WERI-Rb-1 (cell line): ENCODE data around the gene TTC16.
A peak's percentile ranks its signal among the peaks of the same experiment; 100 is the strongest.
"Not testable (repeated sequence)": the region's sequence is repeated elsewhere in the genome, so short reads cannot be mapped to it uniquely, and the experiment has no call there.

Experiments used
- DNase-seq: peaks from one replicate; pipeline ENCODE4 v3.0.0-alpha.2; 2020
- H3K27ac ChIP-seq: fragments of 250-450 bp; sonication (Bioruptor Pico); 2 replicates; pipeline ENCODE4 v1.5.1; 2020; ENCODE audit warnings: mild to moderate bottlenecking, moderate library complexity
- H3K27me3 ChIP-seq: fragments of 250-450 bp; sonication (Bioruptor Pico); 2 replicates; pipeline ENCODE4 v1.5.1; 2021; ENCODE audit warnings: mild to moderate bottlenecking, low read depth, moderate library complexity; ENCODE audit not compliant: insufficient read depth, severe bottlenecking
- H3K36me3 ChIP-seq: fragments of 250-450 bp; sonication (Bioruptor Pico); 2 replicates; pipeline ENCODE4 v1.5.1; 2020; ENCODE audit warnings: mild to moderate bottlenecking, moderate library complexity
- H3K4me3 ChIP-seq: 2 replicates; pipeline ENCODE4 v1.5.1; 2011; ENCODE audit warnings: low read depth, mild to moderate bottlenecking, control low read depth, low read length
- H3K9me3 ChIP-seq: fragments of 250-450 bp; sonication (Bioruptor Pico); 2 replicates; pipeline ENCODE4 v1.5.1; 2021; ENCODE audit warnings: mild to moderate bottlenecking, moderate library complexity; ENCODE audit not compliant: severe bottlenecking
- CTCF ChIP-seq: IDR thresholded peaks from 2 replicates; pipeline ENCODE4 v1.5.1; 2011; ENCODE audit warnings: low read depth, mild to moderate bottlenecking, control low read depth, inconsistent platforms, low read length

The TTC16 gene

GRCh38 chr9:127753148-127753547 is 37.3 kb downstream of the TTC16 start:
- Histone ChIP-seq H3K4me3 (no peak overlapping the region), H3K36me3 (peaks cover 18% of the 10 kb centered on the region), H3K27me3 (no peaks in the 10 kb centered on the region), H3K27ac (no peak overlapping the region), H3K9me3 (no peaks in the 10 kb centered on the region)
- TF ChIP-seq CTCF: no peak
- no peak for DNase-seq

- Histone ChIP-seq H3K4me3 (no peak overlapping the region), H3K36me3 (peaks cover 13% of the 10 kb centered on the region; the same call in 1 of the 2 replicates), H3K27me3 (no peaks in the 10 kb centered on the region)
Observed at GRCh38 chr9:127753622-127754021, 37.7 kb downstream of the TTC16 start.

GRCh38 chr9:127754099-127755060 is 38.5 kb downstream of the TTC16 start:
- DNase-seq: peak; percentile 75
- H3K9me3 ChIP-seq: no peaks in the 10 kb centered on the region
- H3K27ac ChIP-seq: no peak overlapping the region
- no peak for TF ChIP-seq CTCF
- no peaks in the 10 kb centered on the region for H3K27me3 ChIP-seq
- peaks cover 6% of the 10 kb centered on the region; the same call in 1 of the 2 replicates for H3K36me3 ChIP-seq
- H3K4me3 ChIP-seq: peak overlapping the region; percentile 58

More at GRCh38 chr9:127753622-127754021, 37.7 kb downstream of the TTC16 start:
- TF ChIP-seq CTCF: no peak
- no peaks in the 10 kb centered on the region for H3K9me3 ChIP-seq
- H3K27ac ChIP-seq: no peak overlapping the region
- DNase-seq: no peak

GRCh38 chr9:127755061-127756060 is 39.5 kb downstream of the TTC16 start:
- Histone ChIP-seq H3K9me3 (no peaks in the 10 kb centered on the region), H3K27me3 (no peaks in the 10 kb centered on the region), H3K36me3 (peaks cover 3% of the 10 kb centered on the region; the same call in 1 of the 2 replicates), H3K4me3 (peak overlapping the region; percentile 58), H3K27ac (no peak overlapping the region)
- DNase-seq: peak; percentile 82
- TF ChIP-seq CTCF: no peak

GRCh38 chr9:127756233-127756632 is 40.4 kb downstream of the TTC16 start:
- H3K27me3 ChIP-seq: no peaks in the 10 kb centered on the region
- H3K27ac ChIP-seq: no peak overlapping the region
- no peak for TF ChIP-seq CTCF
- no peaks in the 10 kb centered on the region for H3K36me3 ChIP-seq
- no peaks in the 10 kb centered on the region for H3K9me3 ChIP-seq
- H3K4me3 ChIP-seq: no peak overlapping the region
- DNase-seq: no peak

- not testable (repeated sequence) for H3K36me3 ChIP-seq, H3K9me3 ChIP-seq, H3K27ac ChIP-seq, H3K4me3 ChIP-seq, DNase-seq, H3K27me3 ChIP-seq
Observed at GRCh38 chr9:127756776-127757175, 40.9 kb downstream of the TTC16 start.
